H9 (cell line): ENCODE data around the gene HIBCH. TPM values are rescaled to one million over a fixed set of nuclear protein-coding genes. Genes with fewer than 3 reads are reported as not detected.

Source experiments
- DNase-seq: peaks from one replicate; pipeline ENCODE4 v3.0.0-alpha.2; 2017
- H2AFZ ChIP-seq: one replicate; pipeline ENCODE4 v1.6.1; 2013; ENCODE audit warnings: mild to moderate bottlenecking, low read length, control low read depth, moderate library complexity
- H2AK5ac ChIP-seq: 2 replicates; pipeline ENCODE4 v1.6.1; 2013; ENCODE audit warnings: low read length, control low read depth, mixed read lengths; ENCODE audit not compliant: insufficient read length
- H2BK120ac ChIP-seq: one replicate; pipeline ENCODE4 v1.6.1; 2013; ENCODE audit warnings: low read depth, mild to moderate bottlenecking, low read length, control low read depth, inconsistent platforms; ENCODE audit not compliant: poor library complexity, severe bottlenecking
- H2BK12ac ChIP-seq: 2 replicates; pipeline ENCODE4 v1.6.1; 2013; ENCODE audit warnings: low read length, control low read depth, mixed read lengths, low read depth; ENCODE audit not compliant: insufficient read length
- H2BK15ac ChIP-seq: 2 replicates; pipeline ENCODE4 v1.6.1; 2013; ENCODE audit warnings: low read depth, low read length, control low read depth
- H2BK20ac ChIP-seq: one replicate; pipeline ENCODE4 v1.6.1; 2013; ENCODE audit warnings: low read depth, mild to moderate bottlenecking, low read length, control low read depth, inconsistent platforms; ENCODE audit not compliant: poor library complexity, severe bottlenecking
- H2BK5ac ChIP-seq: 2 replicates; pipeline ENCODE4 v1.6.1; 2013; ENCODE audit warnings: low read length, control low read depth, mixed read lengths; ENCODE audit not compliant: insufficient read length
- H3K14ac ChIP-seq: 2 replicates; pipeline ENCODE4 v1.6.1; 2013; ENCODE audit warnings: low read length, control low read depth; ENCODE audit not compliant: insufficient read depth
- H3K18ac ChIP-seq: 2 replicates; pipeline ENCODE4 v1.6.1; 2013; ENCODE audit warnings: low read depth, mild to moderate bottlenecking, mixed read lengths, low read length, control low read depth; ENCODE audit not compliant: insufficient read length
- H3K23ac ChIP-seq: 2 replicates; pipeline ENCODE4 v1.6.1; 2013; ENCODE audit warnings: low read length, control low read depth, mixed read lengths, low read depth; ENCODE audit not compliant: insufficient read length
- H3K23me2 ChIP-seq: 2 replicates; pipeline ENCODE4 v1.6.1; 2013; ENCODE audit warnings: low read depth, mild to moderate bottlenecking, mixed read lengths, low read length, control low read depth; ENCODE audit not compliant: insufficient read length, poor library complexity, severe bottlenecking
- H3K27ac ChIP-seq: 2 replicates; pipeline ENCODE4 v1.5.1; 2013; ENCODE audit warnings: low read length, control low read depth, mixed read lengths, low read depth; ENCODE audit not compliant: insufficient read length
- H3K27me3 ChIP-seq: 2 replicates; pipeline ENCODE4 v1.6.1; 2013; ENCODE audit warnings: low read length, control low read depth, inconsistent platforms; ENCODE audit not compliant: insufficient read depth
- H3K4ac ChIP-seq: 2 replicates; pipeline ENCODE4 v1.6.1; 2013; ENCODE audit warnings: low read depth, mild to moderate bottlenecking, control low read depth, inconsistent platforms, low read length, moderate library complexity
- H3K4me1 ChIP-seq: 2 replicates; pipeline ENCODE4 v1.6.1; 2013; ENCODE audit warnings: low read length, control low read depth, inconsistent platforms; ENCODE audit not compliant: insufficient read depth
- H3K4me2 ChIP-seq: 2 replicates; pipeline ENCODE4 v1.6.1; 2013; ENCODE audit warnings: low read length, control low read depth, mixed read lengths; ENCODE audit not compliant: insufficient read length, insufficient read depth
- H3K56ac ChIP-seq: 2 replicates; pipeline ENCODE4 v1.6.1; 2013; ENCODE audit warnings: low read depth, mild to moderate bottlenecking, mixed read lengths, low read length, control low read depth; ENCODE audit not compliant: insufficient read length
- H3K79me1 ChIP-seq: 2 replicates; pipeline ENCODE4 v1.6.1; 2013; ENCODE audit warnings: low read depth, mild to moderate bottlenecking, moderate library complexity, low read length, control low read depth, inconsistent platforms; ENCODE audit not compliant: insufficient read depth, poor library complexity, severe bottlenecking
- H3K79me2 ChIP-seq: 2 replicates; pipeline ENCODE4 v1.6.1; 2013; ENCODE audit warnings: low read length, control low read depth, inconsistent platforms; ENCODE audit not compliant: insufficient read depth
- H3K9ac ChIP-seq: 2 replicates; pipeline ENCODE4 v1.6.1; 2013; ENCODE audit warnings: low read length, control low read depth, mixed read lengths; ENCODE audit not compliant: insufficient read length; ENCODE audit errors: extremely low read depth
- H3K9me3 ChIP-seq: one replicate; pipeline ENCODE4 v1.6.1; 2013; ENCODE audit warnings: low read depth, low read length, inconsistent platforms; ENCODE audit not compliant: control insufficient read depth
- H3T11ph ChIP-seq: one replicate; pipeline ENCODE4 v1.6.1; 2013; ENCODE audit warnings: mild to moderate bottlenecking, low read length, control low read depth, inconsistent platforms
- H4K20me1 ChIP-seq: one replicate; pipeline ENCODE4 v1.6.1; 2013; ENCODE audit not compliant: control insufficient read depth, insufficient read length, insufficient read depth
- H4K5ac ChIP-seq: 2 replicates; pipeline ENCODE4 v1.6.1; 2013; ENCODE audit warnings: low read depth, mild to moderate bottlenecking, mixed read lengths, low read length, control low read depth; ENCODE audit not compliant: insufficient read length
- H4K8ac ChIP-seq: replicated peaks from 2 replicates; pipeline ENCODE4 v1.6.1; 2013; ENCODE audit warnings: low read length, control low read depth, mixed read lengths, low read depth; ENCODE audit not compliant: insufficient read length
- H4K91ac ChIP-seq: 2 replicates; pipeline ENCODE4 v1.6.1; 2013; ENCODE audit warnings: low read depth, mild to moderate bottlenecking, moderate library complexity, mixed read lengths, low read length, control low read depth; ENCODE audit not compliant: insufficient read length
- H3K27ac Mint-ChIP-seq, 3 experiments: 2 replicates in 2 of 3; 3 replicates in 1 of 3; pipeline ENCODE4 v1.8.0; 2020 to 2021; ENCODE audit warnings: mixed read lengths in 3 of 3, mild to moderate bottlenecking in 1 of 3, moderate library complexity in 1 of 3
- H3K27me3 Mint-ChIP-seq: 2 replicates; pipeline ENCODE4 v1.8.0; 2021; ENCODE audit warnings: low read depth, mild to moderate bottlenecking, moderate library complexity, mixed read lengths
- H3K36me3 Mint-ChIP-seq, 3 experiments: 2 replicates in 2 of 3; 3 replicates in 1 of 3; pipeline ENCODE4 v1.8.0; 2020 to 2021; ENCODE audit warnings: low read depth in 3 of 3, mixed read lengths in 3 of 3; ENCODE audit not compliant: insufficient read depth in 1 of 3
- H3K4me1 Mint-ChIP-seq, 2 experiments: 2 replicates each; pipeline ENCODE4 v1.8.0; 2020; ENCODE audit warnings: mixed read lengths in 2 of 2
- H3K4me3 Mint-ChIP-seq, 2 experiments: 2 replicates in 1 of 2; 3 replicates in 1 of 2; pipeline ENCODE4 v1.8.0; 2020 to 2021; ENCODE audit warnings: mild to moderate bottlenecking in 2 of 2, mixed read lengths in 2 of 2, moderate library complexity in 1 of 2
- H3K9me3 Mint-ChIP-seq, 2 experiments: 2 replicates in 1 of 2; 3 replicates in 1 of 2; pipeline ENCODE4 v1.8.0; 2020; ENCODE audit warnings: mild to moderate bottlenecking in 2 of 2, mixed read lengths in 2 of 2, moderate library complexity in 1 of 2
- CTCF ChIP-seq: fragments of 200-600 bp; sonication (generic); conservative IDR thresholded peaks from 3 replicates; pipeline ENCODE4 v1.8.0; 2021; ENCODE audit warnings: antibody characterized with exemption, mild to moderate bottlenecking
- WGBS: extraction: QIAGEN DNeasy Blood & Tissue Kit; methylation state at CpG from one replicate; pipeline ENCODE4 v1.1.7; 2013; ENCODE audit warnings: missing lambda C conversion rate, low lambda C conversion rate, mixed read lengths; ENCODE audit not compliant: insufficient read length; ENCODE audit errors: extremely low coverage; 5-methylcytosine and 5-hydroxymethylcytosine counted together
- total RNA-seq: library from RNA; stranded (reverse); gene quantifications from 2 replicates; pipeline ENCODE4 v1.2.1, GENCODE V29; 2021

Gene HIBCH
- total RNA-seq, 1 experiment from 2014 or later: 28.0 TPM

GRCh38 chr2:190173392-190173791 lies 146.2 kb downstream of the HIBCH start:
- Histone ChIP-seq H3K23ac (no peak overlapping the region), H3K79me2 (no peaks in the 10 kb centered on the region), H3K9ac (no peak overlapping the region), H3K14ac (no peak overlapping the region), H3K79me1 (no peaks in the 10 kb centered on the region), H3T11ph (no peak overlapping the region), H3K4me1 (no peaks in the 10 kb centered on the region), H3K27ac (no peak overlapping the region), H2AFZ (no peak overlapping the region), H2BK12ac (no peak overlapping the region), H2AK5ac (no peak overlapping the region), H4K5ac (no peak overlapping the region), H2BK20ac (no peak overlapping the region), H4K8ac (no peak overlapping the region), H3K9me3 (no peaks in the 10 kb centered on the region), H3K27me3 (no peaks in the 10 kb centered on the region), H2BK120ac (no peak overlapping the region), H2BK5ac (no peak overlapping the region), H3K56ac (no peak overlapping the region), H3K4me2 (no peak overlapping the region), H4K20me1 (no peaks in the 10 kb centered on the region), H3K18ac (no peak overlapping the region), H2BK15ac (no peak overlapping the region), H4K91ac (no peak overlapping the region), H3K4ac (no peak overlapping the region), H3K23me2 (no peaks in the 10 kb centered on the region)
- WGBS: no CpG with 5 or more reads among the region's 4 CpGs
- H3K4me3 Mint-ChIP-seq: no peak overlapping the region
- no peaks in the 10 kb centered on the region; the same call in 1 of the 2 replicates for H3K27me3 Mint-ChIP-seq
- H3K4me1 Mint-ChIP-seq: peaks cover 0 to 4% of the 10 kb centered on the region in 2 experiments; a peak in 1 of 4 replicates
- no peak overlapping the region for H3K27ac Mint-ChIP-seq
- H3K36me3 Mint-ChIP-seq: peaks cover 0 to 3% (median 2%) of the 10 kb centered on the region in 3 experiments; a peak in 4 of 7 replicates
- no peak for TF ChIP-seq CTCF
- no peak for DNase-seq
- H3K9me3 Mint-ChIP-seq: peaks cover 2 to 8% of the 10 kb centered on the region in 2 experiments
